Neural cell (in vitro differentiated cells): Measurements from ENCODE around the gene CLEC4M. TPM values are rescaled to one million over a fixed set of nuclear protein-coding genes. Genes with fewer than 3 reads are reported as not detected.

ENCODE experiments used
- H2AFZ ChIP-seq: fragments of 200-600, 300-800 bp; sonication (generic), shearing (Covaris generic); 2 replicates; pipeline ENCODE4 v1.6.0; 2014; ENCODE audit warnings: low read depth, mild to moderate bottlenecking, antibody characterized with exemption, low read length, moderate library complexity
- H3F3A ChIP-seq: fragments of 200-600 bp; shearing (Covaris generic); 2 replicates; pipeline ENCODE4 v1.6.1; 2016; ENCODE audit warnings: mild to moderate bottlenecking, moderate library complexity, mixed read lengths, antibody characterized with exemption, low read length; ENCODE audit not compliant: insufficient read depth, poor library complexity, severe bottlenecking
- H3K27ac ChIP-seq: fragments of 200-600, 300-800 bp; sonication (generic), shearing (Covaris generic); 2 replicates; pipeline ENCODE4 v1.5.1; 2014; ENCODE audit warnings: mild to moderate bottlenecking, low read length, moderate library complexity
- H3K27me3 ChIP-seq: fragments of 300-800, 200-600 bp; sonication (generic), shearing (Covaris generic); 2 replicates; pipeline ENCODE4 v1.6.0; 2014; ENCODE audit warnings: mild to moderate bottlenecking, low read depth, low read length, moderate library complexity; ENCODE audit not compliant: insufficient read depth
- H3K36me3 ChIP-seq: fragments of 300-800, 200-600 bp; sonication (generic), shearing (Covaris generic); 2 replicates; pipeline ENCODE4 v1.5.1; 2014; ENCODE audit warnings: mild to moderate bottlenecking, antibody characterized with exemption, low read length, moderate library complexity; ENCODE audit not compliant: insufficient read depth
- H3K4me2 ChIP-seq: fragments of 300-800, 200-600 bp; sonication (generic), shearing (Covaris generic); 2 replicates; pipeline ENCODE4 v1.6.0; 2014; ENCODE audit warnings: mild to moderate bottlenecking, low read length
- H3K4me3 ChIP-seq: fragments of 300-800, 200-600 bp; sonication (generic), shearing (Covaris generic); 2 replicates; pipeline ENCODE4 v1.5.1; 2014; ENCODE audit warnings: mild to moderate bottlenecking, low read length, moderate library complexity
- H3K79me2 ChIP-seq: fragments of 200-600 bp; shearing (Covaris generic); replicated peaks from 2 replicates; pipeline ENCODE4 v1.6.0; 2014; ENCODE audit warnings: mild to moderate bottlenecking, low read length, moderate library complexity; ENCODE audit not compliant: insufficient read depth
- H3K9ac ChIP-seq: fragments of 300-800, 200-600 bp; sonication (generic), shearing (Covaris generic); 2 replicates; pipeline ENCODE4 v1.6.1; 2016; ENCODE audit warnings: mild to moderate bottlenecking, low read length, mixed read lengths
- H3K9me2 ChIP-seq: fragments of 200-600 bp; shearing (Covaris generic); 2 replicates; pipeline ENCODE4 v1.6.1; 2016; ENCODE audit warnings: mild to moderate bottlenecking, low read length, mixed read lengths; ENCODE audit not compliant: insufficient read depth
- H3K9me3 ChIP-seq: fragments of 200-600, 300-800 bp; sonication (generic), shearing (Covaris generic); 2 replicates; pipeline ENCODE4 v1.6.1; 2016; ENCODE audit warnings: mild to moderate bottlenecking, mixed run types, low read length, moderate library complexity, mixed read lengths
- H4K20me1 ChIP-seq: fragments of 200-600 bp; shearing (Covaris generic); 2 replicates; pipeline ENCODE4 v1.6.1; 2016; ENCODE audit warnings: mild to moderate bottlenecking, mixed run types; ENCODE audit not compliant: insufficient read depth
- EP300 ChIP-seq: fragments of 450-650 bp; conservative IDR thresholded peaks from 2 replicates; pipeline ENCODE4 v1.6.1; 2014; ENCODE audit warnings: antibody characterized with exemption, mild to moderate bottlenecking, moderate library complexity; ENCODE audit not compliant: poor library complexity, severe bottlenecking
- EZH2 ChIP-seq: fragments of 200-600, 300-800 bp; shearing (Covaris generic), sonication (generic); IDR thresholded peaks from 2 replicates; pipeline ENCODE4 v1.6.1; 2014; ENCODE audit warnings: antibody characterized with exemption, low read length, borderline replicate concordance, mild to moderate bottlenecking; ENCODE audit not compliant: insufficient read depth, poor library complexity, severe bottlenecking
- MXI1 ChIP-seq: fragments of 450-650 bp; conservative IDR thresholded peaks from 2 replicates; pipeline ENCODE4 v1.6.1; 2014; ENCODE audit warnings: antibody characterized with exemption, mild to moderate bottlenecking; ENCODE audit not compliant: poor library complexity, severe bottlenecking
- POLR2AphosphoS5 ChIP-seq: IDR thresholded peaks from 2 replicates; pipeline ENCODE4 v1.6.1; 2012
- RAD21 ChIP-seq: fragments of 450-650 bp; conservative IDR thresholded peaks from 2 replicates; pipeline ENCODE4 v1.6.1; 2014; ENCODE audit warnings: antibody characterized with exemption, mild to moderate bottlenecking, moderate library complexity
- SMC3 ChIP-seq: fragments of 450-650 bp; conservative IDR thresholded peaks from 2 replicates; pipeline ENCODE4 v1.6.1; 2014; ENCODE audit warnings: antibody characterized with exemption, mild to moderate bottlenecking, moderate library complexity; ENCODE audit not compliant: poor library complexity
- TAF1 ChIP-seq: IDR thresholded peaks from 2 replicates; pipeline ENCODE4 v1.6.1; 2012; ENCODE audit warnings: low read depth
- polyA plus RNA-seq: library from polyadenylated mRNA; depleted of rRNA; stranded (reverse); fragments of >200 nt; gene quantifications from 2 replicates; pipeline ENCODE4 v1.2.3, GENCODE V29; 2014
- TF ChIP-seq, protein P1 (sequence below): fragments of 450-650 bp; IDR thresholded peaks from 2 replicates; pipeline ENCODE4 v1.5.1; 2014; ENCODE audit warnings: antibody characterized with exemption, mild to moderate bottlenecking, moderate library complexity; ENCODE audit not compliant: poor library complexity, severe bottlenecking
- TF ChIP-seq, protein P2 (sequence below): IDR thresholded peaks from 2 replicates; pipeline ENCODE4 v1.6.1; 2012; ENCODE audit warnings: borderline replicate concordance

CLEC4M gene
- polyA plus RNA-seq, 1 donor from 2014 or later, result not detected

DNA sequence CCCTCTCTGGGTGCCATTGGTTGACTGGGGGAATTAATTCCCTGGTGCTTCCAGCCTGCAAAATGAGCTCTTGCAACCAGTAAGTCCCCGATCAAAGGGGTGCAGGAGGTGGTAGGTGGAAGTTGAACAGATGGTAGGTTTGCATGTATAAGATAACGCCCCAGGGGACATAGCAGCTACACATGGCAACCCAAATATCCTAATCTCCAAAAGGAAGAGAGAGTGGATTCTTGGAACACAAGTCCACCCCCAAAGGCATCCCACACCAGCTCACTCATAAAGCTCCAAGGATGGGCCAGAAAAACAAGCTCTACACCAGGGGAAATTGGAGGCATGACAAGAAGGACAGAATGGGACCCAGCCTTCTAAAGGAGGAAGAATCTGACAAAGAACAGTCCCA is 20.5 kb upstream of the CLEC4M start:
- Histone ChIP-seq H3K36me3 (no peaks in the 10 kb centered on the region), H3K4me2 (no peak overlapping the region), H3K27ac (no peak overlapping the region), H4K20me1 (no peaks in the 10 kb centered on the region), H3K9ac (no peak overlapping the region), H2AFZ (no peak overlapping the region), H3K9me3 (no peaks in the 10 kb centered on the region), H3K9me2 (no peaks in the 10 kb centered on the region), H3K79me2 (no peaks in the 10 kb centered on the region), H3K4me3 (no peak overlapping the region), H3K27me3 (no peaks in the 10 kb centered on the region), H3F3A (no peaks in the 10 kb centered on the region)
- TF ChIP-seq TAF1 (no peak), MXI1 (no peak)

DNA sequence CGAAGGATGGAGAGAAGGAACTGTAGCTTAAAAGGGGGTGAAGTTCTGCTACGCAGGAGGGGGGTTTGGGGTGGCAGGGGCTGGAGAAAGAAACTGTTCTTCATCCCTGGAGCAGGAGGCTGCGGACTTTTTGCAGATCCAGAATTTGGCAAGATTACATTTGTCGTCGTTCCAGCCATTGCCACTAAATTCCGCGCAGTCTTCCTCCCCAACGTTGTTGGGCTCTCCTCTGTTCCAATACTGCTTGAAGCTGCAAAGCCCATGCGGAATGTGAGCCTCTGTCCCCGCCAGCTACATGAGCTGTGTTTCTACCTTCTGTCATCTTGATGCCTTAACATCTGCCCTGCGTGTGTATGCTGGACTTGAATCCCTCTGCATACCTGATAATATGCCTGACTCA is 20.1 kb upstream of the CLEC4M start:
- no peak overlapping the region for H2AFZ ChIP-seq
- no peaks in the 10 kb centered on the region for H3K9me3 ChIP-seq
- no peak overlapping the region for H3K9ac ChIP-seq
- H3F3A ChIP-seq, result no peaks in the 10 kb centered on the region
- no peaks in the 10 kb centered on the region for H3K79me2 ChIP-seq
- TF ChIP-seq TAF1 (no peak), POLR2AphosphoS5 (no peak), EP300 (no peak), EZH2 (no peak), RAD21 (no peak), SMC3 (no peak), MXI1 (no peak)
- TF ChIP-seq, protein P1, sequence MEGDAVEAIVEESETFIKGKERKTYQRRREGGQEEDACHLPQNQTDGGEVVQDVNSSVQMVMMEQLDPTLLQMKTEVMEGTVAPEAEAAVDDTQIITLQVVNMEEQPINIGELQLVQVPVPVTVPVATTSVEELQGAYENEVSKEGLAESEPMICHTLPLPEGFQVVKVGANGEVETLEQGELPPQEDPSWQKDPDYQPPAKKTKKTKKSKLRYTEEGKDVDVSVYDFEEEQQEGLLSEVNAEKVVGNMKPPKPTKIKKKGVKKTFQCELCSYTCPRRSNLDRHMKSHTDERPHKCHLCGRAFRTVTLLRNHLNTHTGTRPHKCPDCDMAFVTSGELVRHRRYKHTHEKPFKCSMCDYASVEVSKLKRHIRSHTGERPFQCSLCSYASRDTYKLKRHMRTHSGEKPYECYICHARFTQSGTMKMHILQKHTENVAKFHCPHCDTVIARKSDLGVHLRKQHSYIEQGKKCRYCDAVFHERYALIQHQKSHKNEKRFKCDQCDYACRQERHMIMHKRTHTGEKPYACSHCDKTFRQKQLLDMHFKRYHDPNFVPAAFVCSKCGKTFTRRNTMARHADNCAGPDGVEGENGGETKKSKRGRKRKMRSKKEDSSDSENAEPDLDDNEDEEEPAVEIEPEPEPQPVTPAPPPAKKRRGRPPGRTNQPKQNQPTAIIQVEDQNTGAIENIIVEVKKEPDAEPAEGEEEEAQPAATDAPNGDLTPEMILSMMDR, result no peak
- TF ChIP-seq, protein P2, sequence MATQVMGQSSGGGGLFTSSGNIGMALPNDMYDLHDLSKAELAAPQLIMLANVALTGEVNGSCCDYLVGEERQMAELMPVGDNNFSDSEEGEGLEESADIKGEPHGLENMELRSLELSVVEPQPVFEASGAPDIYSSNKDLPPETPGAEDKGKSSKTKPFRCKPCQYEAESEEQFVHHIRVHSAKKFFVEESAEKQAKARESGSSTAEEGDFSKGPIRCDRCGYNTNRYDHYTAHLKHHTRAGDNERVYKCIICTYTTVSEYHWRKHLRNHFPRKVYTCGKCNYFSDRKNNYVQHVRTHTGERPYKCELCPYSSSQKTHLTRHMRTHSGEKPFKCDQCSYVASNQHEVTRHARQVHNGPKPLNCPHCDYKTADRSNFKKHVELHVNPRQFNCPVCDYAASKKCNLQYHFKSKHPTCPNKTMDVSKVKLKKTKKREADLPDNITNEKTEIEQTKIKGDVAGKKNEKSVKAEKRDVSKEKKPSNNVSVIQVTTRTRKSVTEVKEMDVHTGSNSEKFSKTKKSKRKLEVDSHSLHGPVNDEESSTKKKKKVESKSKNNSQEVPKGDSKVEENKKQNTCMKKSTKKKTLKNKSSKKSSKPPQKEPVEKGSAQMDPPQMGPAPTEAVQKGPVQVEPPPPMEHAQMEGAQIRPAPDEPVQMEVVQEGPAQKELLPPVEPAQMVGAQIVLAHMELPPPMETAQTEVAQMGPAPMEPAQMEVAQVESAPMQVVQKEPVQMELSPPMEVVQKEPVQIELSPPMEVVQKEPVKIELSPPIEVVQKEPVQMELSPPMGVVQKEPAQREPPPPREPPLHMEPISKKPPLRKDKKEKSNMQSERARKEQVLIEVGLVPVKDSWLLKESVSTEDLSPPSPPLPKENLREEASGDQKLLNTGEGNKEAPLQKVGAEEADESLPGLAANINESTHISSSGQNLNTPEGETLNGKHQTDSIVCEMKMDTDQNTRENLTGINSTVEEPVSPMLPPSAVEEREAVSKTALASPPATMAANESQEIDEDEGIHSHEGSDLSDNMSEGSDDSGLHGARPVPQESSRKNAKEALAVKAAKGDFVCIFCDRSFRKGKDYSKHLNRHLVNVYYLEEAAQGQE, result no peak
- no peaks in the 10 kb centered on the region for H3K9me2 ChIP-seq
- no peak overlapping the region for H3K4me3 ChIP-seq
- H3K4me2 ChIP-seq, result no peak overlapping the region
- H3K27me3 ChIP-seq, result no peaks in the 10 kb centered on the region
- no peak overlapping the region for H3K27ac ChIP-seq
- H4K20me1 ChIP-seq, result no peaks in the 10 kb centered on the region
- H3K36me3 ChIP-seq, result no peaks in the 10 kb centered on the region

DNA sequence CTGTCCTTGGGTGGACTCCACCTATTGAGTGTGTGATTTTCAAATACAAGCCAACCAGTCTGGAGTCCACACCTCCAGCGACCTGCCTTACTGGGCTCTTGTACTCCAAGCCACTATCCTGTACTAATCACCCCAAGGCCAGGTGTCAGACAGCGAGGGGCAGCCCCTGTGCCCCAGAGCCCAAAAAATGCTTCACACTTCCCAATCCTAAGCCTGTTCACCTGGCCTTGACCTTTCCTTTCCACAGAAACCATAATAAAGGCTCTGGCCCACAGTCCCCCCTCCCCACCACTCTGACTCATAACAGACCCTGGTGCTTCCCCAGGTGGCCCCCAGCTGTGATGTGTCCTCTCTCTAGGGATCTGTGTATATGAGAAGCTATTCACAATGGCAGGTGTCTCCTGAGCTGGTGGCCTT is 19.6 kb upstream of the CLEC4M start:
- no peak overlapping the region for H3K27ac ChIP-seq
- H3K9me3 ChIP-seq, result no peaks in the 10 kb centered on the region

More for the DNA sequence above, 19.6 kb upstream of the CLEC4M start:
- Histone ChIP-seq H3K4me2 (no peak overlapping the region), H3F3A (no peaks in the 10 kb centered on the region), H3K79me2 (no peaks in the 10 kb centered on the region), H3K27me3 (no peaks in the 10 kb centered on the region), H3K9me2 (no peaks in the 10 kb centered on the region), H3K36me3 (no peaks in the 10 kb centered on the region), H2AFZ (no peak overlapping the region), H3K9ac (no peak overlapping the region), H3K4me3 (no peak overlapping the region), H4K20me1 (no peaks in the 10 kb centered on the region)
- TF ChIP-seq SMC3 (no peak), POLR2AphosphoS5 (no peak), RAD21 (no peak), EP300 (no peak), MXI1 (no peak), EZH2 (no peak)
- TF ChIP-seq, protein P1, result no peak
- TF ChIP-seq, protein P2, result no peak
